Activated naive CD8-positive, alpha-beta T cell treated with anti-CD3 and anti-CD28 coated beads, Interleukin-2, amount 50 U/mL, for 16 hours (primary cell): Measurements from ENCODE around the gene SLC9A1.
A peak's percentile ranks its signal among the peaks of the same experiment; 100 is the strongest.

Experiments used
- DNase-seq: peaks from one replicate; pipeline ENCODE4 v3.0.0-alpha.2; 2020; ENCODE audit warnings: low read depth, low spot score

Gene SLC9A1

GRCh38 chr1:27150641-27151040, 4.3 kb downstream of the SLC9A1 start:
- no peak for DNase-seq

GRCh38 chr1:27150183-27150582, 4.7 kb downstream of the SLC9A1 start:
- no peak for DNase-seq

- DNase-seq = no peak
These were observed 5.2 kb downstream of the SLC9A1 start for GRCh38 chr1:27149762-27150113.

- DNase-seq = no peak
These were observed 5.7 kb downstream of the SLC9A1 start for GRCh38 chr1:27149084-27149761.

GRCh38 chr1:27148591-27148990, 6.3 kb downstream of the SLC9A1 start:
- no peak for DNase-seq

- no peak for DNase-seq
These were observed 6.9 kb downstream of the SLC9A1 start for GRCh38 chr1:27147842-27148518.

- no peak for DNase-seq
These were observed 9.0 kb downstream of the SLC9A1 start for GRCh38 chr1:27145934-27146354.

GRCh38 chr1:27144920-27145661, 9.8 kb downstream of the SLC9A1 start:
- DNase-seq = no peak

- DNase-seq = no peak
These were observed 10.7 kb downstream of the SLC9A1 start for GRCh38 chr1:27144049-27144748.

GRCh38 chr1:27143401-27143800, 11.5 kb downstream of the SLC9A1 start:
- DNase-seq = no peak

GRCh38 chr1:27142464-27142863, 12.5 kb downstream of the SLC9A1 start:
- no peak for DNase-seq

- no peak for DNase-seq
These were observed 13.5 kb downstream of the SLC9A1 start for GRCh38 chr1:27141266-27142003.

- DNase-seq = no peak
These were observed 14.9 kb downstream of the SLC9A1 start for GRCh38 chr1:27139980-27140379.

GRCh38 chr1:27138927-27139326, 16.0 kb downstream of the SLC9A1 start:
- no peak for DNase-seq

- DNase-seq = no peak
These were observed 16.6 kb downstream of the SLC9A1 start for GRCh38 chr1:27138368-27138767.

GRCh38 chr1:27137544-27138075, 17.3 kb downstream of the SLC9A1 start:
- no peak for DNase-seq

GRCh38 chr1:27136998-27137542, 17.9 kb downstream of the SLC9A1 start:
- DNase-seq = peak; percentile 41

GRCh38 chr1:27136236-27136551, 18.7 kb downstream of the SLC9A1 start:
- no peak for DNase-seq

GRCh38 chr1:27135541-27136235, 19.2 kb downstream of the SLC9A1 start:
- DNase-seq = no peak

- no peak for DNase-seq
These were observed 20.9 kb downstream of the SLC9A1 start for GRCh38 chr1:27133991-27134390.
